GM12878 (cell line): Measurements from ENCODE around the gene UBAP1.

Source experiments
- BMI1 ChIP-seq: fragments of 450-650 bp; IDR thresholded peaks from 2 replicates; pipeline ENCODE4 v1.6.1; 2016; ENCODE audit warnings: mild to moderate bottlenecking, moderate library complexity, borderline replicate concordance
- IKZF2 ChIP-seq, 2 experiments: fragments of 450-650 bp; IDR thresholded peaks; 2 replicates each; pipeline ENCODE4 v1.6.1; 2017; ENCODE audit warnings: mild to moderate bottlenecking in 2 of 2, moderate library complexity in 2 of 2
- MYC ChIP-seq: IDR thresholded peaks from 2 replicates; pipeline ENCODE4 v1.6.1; 2011; ENCODE audit warnings: mild to moderate bottlenecking, low read length, moderate library complexity, inconsistent platforms; ENCODE audit not compliant: insufficient read depth, insufficient replicate concordance, insufficient read length, severe bottlenecking
- NR2F1 ChIP-seq: fragments of 450-650 bp; conservative IDR thresholded peaks from 2 replicates; pipeline ENCODE4 v1.6.1; 2017; ENCODE audit warnings: mild to moderate bottlenecking
- NRF1 ChIP-seq: conservative IDR thresholded peaks from 2 replicates; pipeline ENCODE4 v1.6.1; 2011; ENCODE audit warnings: mild to moderate bottlenecking, low read depth, low read length, improper control_type of control experiment
- POLR2AphosphoS5 ChIP-seq: IDR thresholded peaks from 2 replicates; pipeline ENCODE4 v1.6.1; 2011; ENCODE audit warnings: mild to moderate bottlenecking, low read length, inconsistent platforms
- WRNIP1 ChIP-seq: IDR thresholded peaks from 2 replicates; pipeline ENCODE4 v1.6.1; 2011; ENCODE audit warnings: low read depth, low read length, improper control_type of control experiment, borderline replicate concordance
- ZBED1 ChIP-seq: IDR thresholded peaks from 2 replicates; pipeline ENCODE4 v1.6.1; 2016; ENCODE audit warnings: borderline replicate concordance
- ZZZ3 ChIP-seq: IDR thresholded peaks from 2 replicates; pipeline ENCODE4 v1.6.1; 2011; ENCODE audit warnings: low read depth; ENCODE audit not compliant: control insufficient read depth, insufficient read length
- TF ChIP-seq, protein P1 (sequence below), 3 experiments: IDR thresholded peaks in 2 of 3; conservative IDR thresholded peaks in 1 of 3; 2 replicates each; pipeline ENCODE4 v1.5.1; 2011; ENCODE audit warnings: low read depth in 3 of 3, low read length in 3 of 3, mild to moderate bottlenecking in 3 of 3, control low read depth in 2 of 3, moderate library complexity in 2 of 3, inconsistent platforms in 1 of 3, mixed read lengths in 1 of 3; ENCODE audit not compliant: control insufficient read depth in 2 of 3, insufficient read depth in 1 of 3; ENCODE audit errors: extremely low read depth in 1 of 3
- TF ChIP-seq, protein P2 (sequence below): IDR thresholded peaks from 2 replicates; pipeline ENCODE4 v1.6.1; 2012; ENCODE audit warnings: mild to moderate bottlenecking, low read depth, low read length

DNA sequence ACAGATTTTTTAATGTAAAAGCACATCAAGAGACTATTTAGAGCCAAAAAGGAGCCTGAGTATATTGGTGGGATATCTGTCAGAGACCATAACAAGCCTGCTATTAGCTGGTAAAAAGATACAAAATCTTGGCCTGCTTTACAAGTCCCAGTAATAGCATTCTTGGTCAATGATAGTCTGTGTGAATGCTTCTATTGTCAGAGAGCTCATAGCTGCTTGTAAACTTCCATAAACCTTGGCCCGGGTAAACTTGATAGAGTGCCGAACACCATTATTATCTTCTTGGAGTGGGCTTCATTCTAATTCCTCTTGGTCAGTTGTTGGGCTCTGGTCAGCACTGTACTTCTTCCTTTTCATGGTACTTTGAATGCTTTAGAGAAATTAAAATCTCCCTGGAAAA lies 64.0 kb downstream of the UBAP1 start:
- TF ChIP-seq, protein P1, sequence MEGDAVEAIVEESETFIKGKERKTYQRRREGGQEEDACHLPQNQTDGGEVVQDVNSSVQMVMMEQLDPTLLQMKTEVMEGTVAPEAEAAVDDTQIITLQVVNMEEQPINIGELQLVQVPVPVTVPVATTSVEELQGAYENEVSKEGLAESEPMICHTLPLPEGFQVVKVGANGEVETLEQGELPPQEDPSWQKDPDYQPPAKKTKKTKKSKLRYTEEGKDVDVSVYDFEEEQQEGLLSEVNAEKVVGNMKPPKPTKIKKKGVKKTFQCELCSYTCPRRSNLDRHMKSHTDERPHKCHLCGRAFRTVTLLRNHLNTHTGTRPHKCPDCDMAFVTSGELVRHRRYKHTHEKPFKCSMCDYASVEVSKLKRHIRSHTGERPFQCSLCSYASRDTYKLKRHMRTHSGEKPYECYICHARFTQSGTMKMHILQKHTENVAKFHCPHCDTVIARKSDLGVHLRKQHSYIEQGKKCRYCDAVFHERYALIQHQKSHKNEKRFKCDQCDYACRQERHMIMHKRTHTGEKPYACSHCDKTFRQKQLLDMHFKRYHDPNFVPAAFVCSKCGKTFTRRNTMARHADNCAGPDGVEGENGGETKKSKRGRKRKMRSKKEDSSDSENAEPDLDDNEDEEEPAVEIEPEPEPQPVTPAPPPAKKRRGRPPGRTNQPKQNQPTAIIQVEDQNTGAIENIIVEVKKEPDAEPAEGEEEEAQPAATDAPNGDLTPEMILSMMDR (IDR thresholded peaks at IDR 0.05 in 2 of 3, conservative IDR thresholded peaks at IDR 0.05 in 1 of 3; ENCODE audit: control insufficient read depth in 2 of 3, extremely low read depth in 1 of 3, insufficient read depth in 1 of 3, low read depth in 3 of 3, low read length in 3 of 3): no peak
- no peak for TF ChIP-seq ZZZ3
- no peak for TF ChIP-seq NRF1
- no peak for TF ChIP-seq MYC
- no peak for TF ChIP-seq WRNIP1
- TF ChIP-seq BMI1: no peak
- no peak for TF ChIP-seq ZBED1
- no peak for TF ChIP-seq NR2F1
- TF ChIP-seq POLR2AphosphoS5: no peak
- TF ChIP-seq IKZF2 (IDR thresholded peaks at IDR 0.05): no peak
- TF ChIP-seq, protein P2, sequence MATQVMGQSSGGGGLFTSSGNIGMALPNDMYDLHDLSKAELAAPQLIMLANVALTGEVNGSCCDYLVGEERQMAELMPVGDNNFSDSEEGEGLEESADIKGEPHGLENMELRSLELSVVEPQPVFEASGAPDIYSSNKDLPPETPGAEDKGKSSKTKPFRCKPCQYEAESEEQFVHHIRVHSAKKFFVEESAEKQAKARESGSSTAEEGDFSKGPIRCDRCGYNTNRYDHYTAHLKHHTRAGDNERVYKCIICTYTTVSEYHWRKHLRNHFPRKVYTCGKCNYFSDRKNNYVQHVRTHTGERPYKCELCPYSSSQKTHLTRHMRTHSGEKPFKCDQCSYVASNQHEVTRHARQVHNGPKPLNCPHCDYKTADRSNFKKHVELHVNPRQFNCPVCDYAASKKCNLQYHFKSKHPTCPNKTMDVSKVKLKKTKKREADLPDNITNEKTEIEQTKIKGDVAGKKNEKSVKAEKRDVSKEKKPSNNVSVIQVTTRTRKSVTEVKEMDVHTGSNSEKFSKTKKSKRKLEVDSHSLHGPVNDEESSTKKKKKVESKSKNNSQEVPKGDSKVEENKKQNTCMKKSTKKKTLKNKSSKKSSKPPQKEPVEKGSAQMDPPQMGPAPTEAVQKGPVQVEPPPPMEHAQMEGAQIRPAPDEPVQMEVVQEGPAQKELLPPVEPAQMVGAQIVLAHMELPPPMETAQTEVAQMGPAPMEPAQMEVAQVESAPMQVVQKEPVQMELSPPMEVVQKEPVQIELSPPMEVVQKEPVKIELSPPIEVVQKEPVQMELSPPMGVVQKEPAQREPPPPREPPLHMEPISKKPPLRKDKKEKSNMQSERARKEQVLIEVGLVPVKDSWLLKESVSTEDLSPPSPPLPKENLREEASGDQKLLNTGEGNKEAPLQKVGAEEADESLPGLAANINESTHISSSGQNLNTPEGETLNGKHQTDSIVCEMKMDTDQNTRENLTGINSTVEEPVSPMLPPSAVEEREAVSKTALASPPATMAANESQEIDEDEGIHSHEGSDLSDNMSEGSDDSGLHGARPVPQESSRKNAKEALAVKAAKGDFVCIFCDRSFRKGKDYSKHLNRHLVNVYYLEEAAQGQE: no peak
